Measurements from ENCODE around the gene COQ2.
A peak's percentile ranks its signal among the peaks of the same experiment; 100 is the strongest.
"Not testable (repeated sequence)": the region's sequence is repeated elsewhere in the genome, so short reads cannot be mapped to it uniquely, and the experiment has no call there.

The COQ2 gene, protein sequence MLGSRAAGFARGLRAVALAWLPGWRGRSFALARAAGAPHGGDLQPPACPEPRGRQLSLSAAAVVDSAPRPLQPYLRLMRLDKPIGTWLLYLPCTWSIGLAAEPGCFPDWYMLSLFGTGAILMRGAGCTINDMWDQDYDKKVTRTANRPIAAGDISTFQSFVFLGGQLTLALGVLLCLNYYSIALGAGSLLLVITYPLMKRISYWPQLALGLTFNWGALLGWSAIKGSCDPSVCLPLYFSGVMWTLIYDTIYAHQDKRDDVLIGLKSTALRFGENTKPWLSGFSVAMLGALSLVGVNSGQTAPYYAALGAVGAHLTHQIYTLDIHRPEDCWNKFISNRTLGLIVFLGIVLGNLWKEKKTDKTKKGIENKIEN

DNA sequence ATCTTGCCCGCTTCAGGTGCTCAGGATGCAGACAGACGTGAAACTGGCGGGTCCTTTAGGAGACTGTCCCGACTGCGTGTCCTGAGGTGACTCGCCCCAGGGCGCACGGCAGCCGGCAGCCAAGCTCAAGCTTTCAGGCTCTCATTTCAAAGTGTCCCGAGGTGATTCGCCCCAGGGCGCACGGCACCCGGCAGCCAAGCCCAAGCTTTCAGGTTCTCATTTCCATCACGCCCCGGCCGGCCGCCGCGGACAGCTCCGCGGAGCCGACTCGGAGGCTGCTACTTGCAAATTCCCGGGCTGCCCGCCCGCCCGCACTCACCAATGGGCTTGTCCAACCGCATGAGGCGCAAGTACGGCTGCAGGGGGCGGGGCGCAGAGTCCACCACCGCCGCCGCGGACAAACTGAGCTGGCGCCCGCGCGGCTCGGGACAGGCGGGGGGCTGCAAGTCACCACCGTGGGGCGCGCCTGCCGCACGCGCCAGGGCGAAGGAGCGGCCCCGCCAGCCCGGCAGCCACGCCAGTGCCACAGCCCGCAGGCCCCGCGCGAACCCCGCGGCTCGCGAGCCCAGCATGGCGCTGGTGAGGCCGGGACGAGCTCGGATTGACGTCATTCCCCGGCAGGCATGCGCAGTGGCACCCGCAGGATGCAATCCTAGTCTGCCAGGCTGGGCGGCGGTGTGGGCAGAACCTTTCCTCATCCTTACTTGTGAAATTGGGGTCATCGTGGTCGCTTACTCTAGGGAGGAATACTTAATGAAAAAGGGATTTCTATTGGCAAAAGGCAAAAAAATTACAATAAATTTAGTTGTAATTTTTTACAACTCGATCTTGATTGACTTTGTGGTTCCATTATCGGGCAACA lies at the start of gene COQ2:
COQ2 (minus strand) TSS at position 606 of the 862 bp plus-strand sequence; CDS start at position 572, 34 bp downstream.
- Mint-ChIP-seq H3K9me3 (peaks cover 0 to under 1% of the 10 kb centered on the region in 2 donors), H3K27me3 (no peaks in the 10 kb centered on the region), H3K4me1 (peaks cover 52% of the 10 kb centered on the region), H3K27ac (peak within 1 kb of the TSS; percentile 98 to 100), H3K4me3 (peak within 1 kb of the TSS; percentile 92 to 95)
- DNase-seq, result peak; percentile 90 to 94
- peak; percentile 91 for ATAC-seq

DNA sequence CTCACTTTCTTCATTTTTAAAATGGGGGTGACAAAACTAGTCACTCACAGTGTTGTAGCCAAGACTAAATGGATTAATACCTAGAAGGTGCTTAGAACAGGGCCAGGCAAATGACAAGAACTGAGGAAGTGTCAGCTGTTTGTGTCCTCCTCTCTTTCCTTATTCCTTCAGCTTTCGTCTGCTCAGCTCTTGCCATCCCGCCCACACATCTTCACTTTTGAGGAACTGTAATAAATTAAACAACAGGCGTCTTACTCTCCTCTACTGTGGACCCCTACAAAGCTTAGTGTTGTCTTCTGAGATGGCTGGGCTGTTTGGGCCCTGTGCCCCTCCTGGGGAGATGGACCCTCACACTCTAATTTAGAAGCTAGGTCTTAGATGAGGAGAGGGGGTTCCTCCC lies 47.4 kb upstream of the COQ2 start:
- Mint-ChIP-seq H3K4me1 (peaks cover 39% of the 10 kb centered on the region), H3K27ac (peak overlapping the region in 1 of 2 donors; percentile 18), H3K9me3 (no peaks in the 10 kb centered on the region), H3K4me3 (no peak overlapping the region), H3K27me3 (peaks cover 15% of the 10 kb centered on the region)
- ATAC-seq, result no peak
- DNase-seq, result no peak

DNA sequence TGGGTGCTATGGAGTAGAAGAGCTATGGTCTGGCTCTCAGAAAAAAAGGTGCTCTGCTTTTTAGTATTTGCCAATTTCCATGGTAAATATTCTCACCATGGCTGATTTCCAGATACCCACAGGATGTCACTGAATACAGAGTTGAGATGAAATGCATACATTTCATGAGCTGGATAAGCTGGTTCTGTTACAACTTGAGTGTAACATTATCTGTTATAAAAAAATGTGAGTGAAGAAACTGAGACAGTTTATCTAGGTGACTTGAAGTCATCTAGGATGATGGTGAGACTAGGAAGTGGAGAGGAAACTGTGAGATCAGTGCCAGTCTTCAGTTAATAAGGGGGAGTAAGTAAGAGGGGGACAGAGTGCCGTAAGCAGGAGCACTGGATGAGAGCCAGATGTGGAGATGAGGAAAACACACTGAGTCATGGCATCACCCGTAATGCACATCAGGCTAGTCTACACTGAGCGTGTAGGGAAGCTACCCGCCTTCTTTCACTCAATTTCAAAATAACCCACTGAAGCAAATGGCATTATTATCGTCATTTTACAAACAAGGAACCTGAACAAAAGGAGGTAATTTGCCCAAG lies 45.0 kb upstream of the COQ2 start:
- Mint-ChIP-seq H3K27ac (no peak overlapping the region), H3K4me3 (no peak overlapping the region), H3K4me1 (peaks cover 24% of the 10 kb centered on the region), H3K9me3 (no peaks in the 10 kb centered on the region), H3K27me3 (no peaks in the 10 kb centered on the region)
- DNase-seq (no peak), ATAC-seq (no peak)

DNA sequence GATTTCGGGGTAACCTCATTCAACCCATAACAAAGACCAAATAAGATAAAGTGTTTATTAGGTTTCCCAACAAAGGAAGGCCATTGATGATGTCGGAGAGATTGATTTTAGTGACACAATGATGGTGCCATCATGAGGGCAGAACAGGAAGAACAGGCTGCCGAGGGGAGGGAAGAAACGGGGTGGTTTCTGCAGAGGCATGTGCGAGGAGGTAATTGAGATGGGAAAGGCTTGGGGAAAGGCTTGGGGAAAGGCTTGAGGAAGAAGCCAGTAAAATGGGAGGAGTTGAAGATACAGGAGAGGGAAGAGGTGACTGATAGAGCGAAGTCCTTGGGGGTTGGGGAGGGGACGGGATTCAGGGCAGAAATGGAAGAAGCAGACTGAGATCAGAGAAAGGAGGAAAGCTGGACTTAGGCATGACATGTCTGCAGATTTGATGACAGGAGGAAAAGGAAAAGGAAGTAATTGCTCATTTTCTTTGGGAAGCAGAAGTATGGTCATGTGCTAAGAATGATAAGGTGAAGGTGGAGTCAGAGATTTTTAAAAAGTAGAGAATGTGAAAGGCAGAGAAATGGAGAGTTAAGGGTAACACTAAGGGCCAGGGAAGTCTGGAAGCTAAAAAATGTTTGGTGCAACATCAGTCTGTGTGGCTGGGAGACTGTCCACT lies 44.1 kb upstream of the COQ2 start:
- Mint-ChIP-seq H3K4me1 (peaks cover 15% of the 10 kb centered on the region), H3K27ac (no peak overlapping the region), H3K9me3 (no peaks in the 10 kb centered on the region), H3K27me3 (no peaks in the 10 kb centered on the region), H3K4me3 (no peak overlapping the region)
- ATAC-seq (no peak), DNase-seq (no peak)

DNA sequence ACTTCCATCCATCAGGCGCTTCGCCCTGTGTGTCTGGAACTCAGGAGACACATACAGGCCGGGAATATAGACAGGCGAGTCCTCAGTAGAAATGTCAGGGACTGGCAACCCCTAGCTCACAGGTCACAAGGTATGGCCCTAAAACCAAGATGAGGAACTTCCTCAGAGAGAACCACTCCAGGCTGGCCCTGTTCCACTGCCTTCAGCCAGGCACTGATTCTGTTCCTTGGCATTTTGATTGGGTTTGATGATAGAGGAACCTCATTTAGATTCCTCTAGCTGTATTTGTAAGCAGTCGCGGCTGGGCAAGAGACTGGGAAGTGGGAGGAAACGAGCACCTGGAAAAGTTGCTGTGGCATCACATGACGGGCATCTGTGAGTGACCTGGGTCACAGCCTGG lies 41.9 kb upstream of the COQ2 start:
- H3K27ac Mint-ChIP-seq, result no peak overlapping the region
- no peaks in the 10 kb centered on the region for H3K27me3 Mint-ChIP-seq
- ATAC-seq, result no peak
- H3K9me3 Mint-ChIP-seq, result no peaks in the 10 kb centered on the region
- no peak for DNase-seq
- no peaks in the 10 kb centered on the region for H3K4me1 Mint-ChIP-seq
- no peak overlapping the region for H3K4me3 Mint-ChIP-seq

DNA sequence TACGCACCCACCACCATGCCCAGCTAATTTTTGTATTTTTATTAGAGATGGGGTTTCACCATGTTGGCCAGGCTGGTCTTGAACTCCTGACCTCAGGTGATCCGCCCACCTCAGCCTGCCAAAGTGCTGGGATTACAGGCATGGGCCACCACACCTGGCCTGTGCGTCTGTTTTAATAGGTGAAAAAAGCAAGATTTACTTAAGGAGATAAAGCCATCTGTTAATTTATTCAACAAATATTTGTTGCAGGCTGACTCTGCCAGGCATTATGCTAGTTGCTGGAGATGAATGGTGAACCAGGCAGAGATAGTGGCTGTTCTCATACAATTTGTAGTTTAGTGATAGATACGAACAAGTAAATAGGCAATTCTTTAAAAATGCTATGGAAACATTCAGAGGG lies 40.7 kb upstream of the COQ2 start:
- H3K27ac Mint-ChIP-seq, DNase-seq, H3K27me3 Mint-ChIP-seq, H3K4me3 Mint-ChIP-seq, ATAC-seq, H3K4me1 Mint-ChIP-seq, H3K9me3 Mint-ChIP-seq: not testable (repeated sequence)

DNA sequence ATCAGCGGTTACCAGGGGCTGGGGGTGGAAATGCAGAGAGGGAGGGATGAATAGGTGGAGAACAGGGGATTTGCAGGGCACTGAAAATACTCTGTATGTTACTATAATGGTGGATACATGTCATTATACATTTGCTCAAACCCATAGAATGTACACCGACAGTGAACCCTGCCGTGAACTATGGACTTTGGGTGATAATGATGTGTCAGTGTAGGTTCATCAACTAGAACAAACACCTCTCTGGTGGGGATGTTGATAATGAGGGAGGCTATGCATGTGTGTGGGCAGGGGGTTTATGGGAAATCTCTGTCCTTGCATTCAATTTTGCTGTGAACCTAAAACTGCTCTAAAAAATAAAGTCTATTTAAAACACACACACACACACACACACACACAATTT lies 38.5 kb upstream of the COQ2 start:
- no peak overlapping the region for H3K27ac Mint-ChIP-seq
- no peak overlapping the region for H3K4me3 Mint-ChIP-seq
- ATAC-seq (no peak), DNase-seq (no peak)
- H3K4me1 Mint-ChIP-seq, result peaks cover 8% of the 10 kb centered on the region
- no peaks in the 10 kb centered on the region for H3K27me3 Mint-ChIP-seq
- no peaks in the 10 kb centered on the region for H3K9me3 Mint-ChIP-seq

DNA sequence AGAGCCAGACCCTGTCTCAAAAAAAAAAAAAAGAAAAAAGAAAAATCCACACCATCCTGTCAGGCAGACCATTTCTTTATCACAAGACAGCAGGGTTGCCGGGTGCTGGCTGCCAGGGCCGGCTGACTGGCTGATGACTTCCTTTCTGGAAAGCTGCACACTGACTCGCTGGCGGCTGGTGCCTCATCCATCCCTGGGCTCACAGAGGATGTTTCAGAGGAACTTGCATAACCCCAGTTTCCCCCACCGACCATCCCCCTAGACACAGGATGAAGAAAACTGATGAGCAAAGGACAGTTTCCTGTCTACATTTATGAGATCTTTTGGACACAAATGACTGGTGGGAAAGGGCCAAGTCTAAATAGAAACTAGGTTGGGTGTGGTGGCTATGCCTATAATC lies 36.0 kb upstream of the COQ2 start:
- peak overlapping the region in 1 of 2 donors; percentile 20 for H3K4me3 Mint-ChIP-seq
- H3K4me1 Mint-ChIP-seq, result peaks cover 8% of the 10 kb centered on the region
- DNase-seq (peak in 1 of 2 donors; percentile 52), ATAC-seq (peak; percentile 96)
- H3K27ac Mint-ChIP-seq, result peak overlapping the region in 1 of 2 donors; percentile 15
- H3K27me3 Mint-ChIP-seq, result no peaks in the 10 kb centered on the region
- H3K9me3 Mint-ChIP-seq, result no peaks in the 10 kb centered on the region

DNA sequence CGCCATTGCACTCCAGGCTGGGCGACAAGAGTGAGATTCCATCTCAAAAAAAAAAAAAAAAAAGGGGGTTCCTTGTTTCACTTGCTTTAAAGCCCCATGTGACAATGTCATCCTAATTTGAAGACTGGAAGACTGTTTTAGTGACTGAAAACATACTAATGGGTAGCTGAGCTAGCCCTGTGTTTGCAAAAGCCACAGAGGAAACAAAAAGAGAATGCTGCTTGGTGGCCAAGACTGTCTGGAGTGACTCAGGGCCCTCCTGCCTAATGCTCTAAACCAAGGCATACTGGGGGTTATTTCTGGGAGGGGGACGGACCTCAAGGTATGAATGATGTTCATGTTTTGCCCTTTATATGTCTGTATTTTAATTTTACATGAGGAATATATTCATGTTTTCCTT lies 34.1 kb upstream of the COQ2 start:
- no peak for ATAC-seq
- Mint-ChIP-seq H3K4me3 (no peak overlapping the region), H3K27me3 (no peaks in the 10 kb centered on the region), H3K27ac (no peak overlapping the region), H3K9me3 (no peaks in the 10 kb centered on the region), H3K4me1 (peaks cover 8% of the 10 kb centered on the region)
- DNase-seq, result no peak

DNA sequence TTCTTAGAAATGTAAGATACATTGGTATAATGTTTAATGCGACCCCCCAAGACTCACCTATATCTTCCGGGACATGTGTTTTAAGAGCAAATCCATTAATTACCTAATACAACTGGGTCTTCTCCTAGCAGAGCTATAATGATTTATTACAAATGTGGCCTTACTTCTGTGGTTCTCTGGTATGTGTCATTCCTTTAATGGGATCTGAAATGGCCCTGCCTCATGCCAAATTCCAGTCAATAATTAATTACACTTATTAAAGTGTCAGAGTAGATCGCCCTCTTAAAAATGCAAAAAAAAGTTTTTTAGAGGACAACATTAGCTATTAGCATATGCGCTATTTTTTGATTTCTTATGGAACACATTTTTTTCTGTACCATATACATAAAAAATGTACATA lies 33.1 kb upstream of the COQ2 start:
- Mint-ChIP-seq H3K4me3 (no peak overlapping the region), H3K27me3 (no peaks in the 10 kb centered on the region), H3K9me3 (no peaks in the 10 kb centered on the region), H3K27ac (no peak overlapping the region), H3K4me1 (peaks cover 8% of the 10 kb centered on the region)
- ATAC-seq, result no peak
- DNase-seq, result no peak

DNA sequence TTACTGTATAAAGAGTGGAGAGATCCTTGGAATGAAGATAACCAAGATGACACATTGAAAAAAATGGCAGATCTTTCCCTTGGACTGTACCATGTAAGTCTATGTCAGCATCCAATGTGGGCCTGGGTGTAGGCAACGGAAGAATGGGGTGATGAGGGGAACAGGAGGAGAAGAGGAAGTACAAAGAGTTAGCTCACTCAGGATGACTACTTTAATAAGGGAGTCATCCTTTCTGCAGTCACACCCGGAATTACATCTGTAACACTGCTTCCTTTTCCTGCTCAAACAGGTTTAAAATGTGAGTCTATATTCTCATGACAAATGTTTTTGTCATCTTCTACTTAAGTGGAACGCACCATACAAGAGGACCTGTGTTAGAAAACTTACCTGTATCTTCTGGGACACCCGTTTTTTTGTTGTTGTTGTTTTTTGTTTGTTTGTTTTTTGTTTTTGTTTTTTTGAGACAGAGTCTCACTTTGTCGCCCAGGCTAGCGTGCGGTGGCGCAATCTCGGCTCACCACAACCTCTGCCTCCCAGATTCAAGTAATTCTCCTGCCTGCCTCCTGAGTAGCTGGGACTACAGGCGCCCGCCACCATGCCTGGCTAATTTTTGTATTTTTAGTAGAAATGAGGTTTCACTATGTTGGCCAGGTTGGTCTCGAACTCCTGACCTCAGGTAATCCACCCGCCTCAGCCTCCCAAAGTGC lies 32.0 kb upstream of the COQ2 start:
- no peak overlapping the region for H3K4me3 Mint-ChIP-seq
- ATAC-seq (no peak), DNase-seq (no peak)
- no peaks in the 10 kb centered on the region for H3K9me3 Mint-ChIP-seq
- peak overlapping the region in 1 of 2 donors; percentile 42 for H3K27ac Mint-ChIP-seq
- no peaks in the 10 kb centered on the region for H3K27me3 Mint-ChIP-seq
- peaks cover 8% of the 10 kb centered on the region for H3K4me1 Mint-ChIP-seq

DNA sequence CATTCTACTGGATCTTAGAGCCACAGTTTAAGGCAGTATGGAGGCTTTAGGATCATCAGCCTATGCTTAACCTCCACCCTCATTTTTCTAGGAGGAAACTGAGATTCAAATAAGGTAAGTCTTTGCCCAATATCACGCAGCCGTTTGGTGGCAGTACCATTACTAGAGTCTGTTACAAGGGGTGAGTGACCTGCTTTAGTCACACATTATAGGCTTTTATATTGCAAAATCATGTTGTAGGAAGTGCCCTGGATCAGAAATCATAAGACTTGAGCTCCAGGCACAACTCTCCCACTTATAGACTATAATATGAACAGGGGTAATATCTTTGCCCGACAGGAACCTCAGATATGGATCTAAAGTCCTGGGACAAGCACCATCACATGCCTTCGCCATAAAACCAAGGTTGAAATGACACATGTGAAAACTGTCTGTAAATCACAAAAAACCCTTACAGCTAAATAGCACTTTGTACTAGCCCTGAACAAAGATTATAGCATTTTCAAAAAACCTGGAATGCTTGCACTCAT lies 30.8 kb upstream of the COQ2 start:
- DNase-seq, result no peak
- H3K27me3 Mint-ChIP-seq, result no peaks in the 10 kb centered on the region
- no peaks in the 10 kb centered on the region for H3K9me3 Mint-ChIP-seq
- peaks cover 2% of the 10 kb centered on the region for H3K4me1 Mint-ChIP-seq
- H3K4me3 Mint-ChIP-seq, result no peak overlapping the region
- no peak overlapping the region for H3K27ac Mint-ChIP-seq
- no peak for ATAC-seq

DNA sequence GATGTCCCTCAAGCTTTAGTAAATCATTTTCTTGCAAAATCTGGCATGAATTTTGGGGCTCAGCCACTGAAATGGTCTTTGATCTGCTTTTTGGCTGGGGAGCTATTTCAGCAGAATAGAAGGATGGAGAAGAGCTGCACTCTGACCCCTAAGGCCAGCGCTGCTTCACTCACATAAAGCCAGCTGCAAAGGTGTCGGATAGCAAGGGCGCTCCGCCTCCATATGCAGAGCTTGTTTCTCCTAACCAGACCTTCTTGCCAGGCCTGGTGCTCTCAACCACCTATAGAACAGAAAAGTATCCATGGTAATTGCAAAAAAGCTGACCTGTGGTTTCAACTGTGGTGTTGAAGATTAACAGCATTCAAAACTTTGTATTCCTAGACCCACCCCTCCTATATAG lies 24.1 kb upstream of the COQ2 start:
- Mint-ChIP-seq H3K27ac (no peak overlapping the region), H3K4me1 (no peaks in the 10 kb centered on the region), H3K4me3 (no peak overlapping the region), H3K27me3 (no peaks in the 10 kb centered on the region), H3K9me3 (no peaks in the 10 kb centered on the region)
- DNase-seq, result no peak
- ATAC-seq, result no peak

DNA sequence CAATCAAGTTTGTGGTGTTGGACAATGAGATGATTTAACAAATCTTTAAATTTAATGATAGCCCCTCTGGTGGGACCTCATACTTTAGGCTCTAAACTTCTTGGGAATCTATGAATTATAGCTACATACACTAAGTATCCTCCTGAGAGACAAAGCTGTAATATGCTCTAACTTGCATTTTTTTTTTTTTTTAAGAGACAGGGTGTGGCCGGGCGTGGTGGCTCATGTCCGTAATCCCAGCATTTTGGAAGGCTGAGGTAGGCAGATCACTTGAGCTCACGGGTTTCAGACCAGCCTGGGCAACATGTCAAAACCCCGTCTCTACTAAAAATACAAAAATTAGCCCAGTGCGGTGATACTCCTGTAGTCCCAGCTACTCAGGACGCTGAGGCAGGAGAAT lies 23.3 kb upstream of the COQ2 start:
- H3K27me3 Mint-ChIP-seq, result no peaks in the 10 kb centered on the region
- no peak for DNase-seq
- H3K27ac Mint-ChIP-seq, result no peak overlapping the region
- H3K4me3 Mint-ChIP-seq, result no peak overlapping the region
- H3K9me3 Mint-ChIP-seq, result no peaks in the 10 kb centered on the region
- ATAC-seq, result no peak
- no peaks in the 10 kb centered on the region for H3K4me1 Mint-ChIP-seq

DNA sequence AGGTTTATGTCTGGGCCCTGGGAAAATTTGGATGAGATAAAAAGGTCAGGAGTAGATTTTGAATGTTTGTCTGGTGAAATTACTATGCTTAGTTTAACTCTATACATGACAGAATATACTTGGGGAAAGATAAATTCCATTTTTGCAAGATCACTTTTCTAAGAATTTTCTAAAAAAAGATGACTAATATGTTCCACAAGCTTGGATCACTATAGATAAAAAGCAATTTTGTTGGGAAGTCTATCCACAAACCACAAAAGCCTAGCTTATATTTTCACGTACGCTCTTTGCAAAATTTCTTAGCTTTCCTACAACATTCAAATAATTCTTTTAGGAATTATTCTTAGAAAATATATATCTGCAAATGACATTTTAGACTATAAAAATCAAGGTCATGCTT lies 20.6 kb upstream of the COQ2 start:
- H3K4me1 Mint-ChIP-seq, result no peaks in the 10 kb centered on the region
- H3K27me3 Mint-ChIP-seq, result no peaks in the 10 kb centered on the region
- H3K4me3 Mint-ChIP-seq, result no peak overlapping the region
- no peak for ATAC-seq
- DNase-seq, result no peak
- no peaks in the 10 kb centered on the region for H3K9me3 Mint-ChIP-seq
- H3K27ac Mint-ChIP-seq, result no peak overlapping the region

Data from stimulated activated naive CD8-positive, alpha-beta T cell treated with anti-CD3 and anti-CD28 coated beads, Interleukin-15, amount 100 ng/mL, for 72 hours (primary cell).